GM12878 (cell line): ENCODE results near the gene TIMM10. TPM values are rescaled to one million over a fixed set of nuclear protein-coding genes. Genes with fewer than 3 reads are reported as not detected.
A peak's percentile ranks its signal among the peaks of the same experiment; 100 is the strongest.

Experiments
- ATAC-seq: fragments of 200-7000 bp; cut with Tn5 transposase; 3 replicates; pipeline ENCODE4 v1.9.1; 2020; ENCODE audit warnings: mild to moderate bottlenecking, moderate library complexity
- BruUV-seq: library from RNA; stranded (reverse); fragments of 400-500 nt; replicated peaks from 2 replicates; lab custom pipeline; 2021; lab: Mats Ljungman, UMichigan
- CTCF ChIA-PET: fragments of 300-600 bp; sonication (Branson Sonifier 250); formaldehyde crosslinking; extraction: SDS; loops from one replicate; lab custom pipeline; 2021; ENCODE audit warnings: inconsistent platforms; lab: Yijun Ruan, JAX
- POLR2A ChIA-PET: fragments of 350-600 bp; formaldehyde crosslinking; extraction: SDS; loops from one replicate; lab custom pipeline; 2021; ENCODE audit warnings: inconsistent platforms; lab: Charles Lee
- RAD21 ChIA-PET: fragments of 300-600 bp; sonication (Branson Sonifier 250); formaldehyde crosslinking; loops from one replicate; lab custom pipeline; 2023; ENCODE audit warnings: antibody characterized with exemption; ENCODE audit not compliant: unreplicated experiment; lab: Charles Lee
- SMC1A ChIA-PET: fragments of 300-600 bp; sonication (Branson Sonifier 250); formaldehyde crosslinking; loops from one replicate; lab custom pipeline; 2023; ENCODE audit not compliant: unreplicated experiment, uncharacterized antibody; lab: Charles Lee
- DNase-seq: peaks from one replicate; pipeline ENCODE4 v3.0.0-alpha.2; 2011; ENCODE audit warnings: low read depth, low spot score
- FAIRE-seq: peaks from 3 replicates; lab custom pipeline; 2011; peaks lifted over from hg19 to GRCh38; lab: Jason Lieb, UNC
- H2AFZ ChIP-seq: 2 replicates; pipeline ENCODE4 v1.6.0; 2011; ENCODE audit warnings: low read depth, low read length, control low read depth; ENCODE audit not compliant: control insufficient read depth
- H3K27ac ChIP-seq: 2 replicates; pipeline ENCODE4 v1.5.1; 2011; ENCODE audit warnings: control low read depth; ENCODE audit not compliant: control insufficient read depth, insufficient read depth
- H3K27me3 ChIP-seq, 2 experiments: replicated peaks in 1 of 2; 2 replicates each; pipeline versions ENCODE4 v1.6.0 to v1.6.1; 2011; ENCODE audit warnings: low read length in 1 of 2; ENCODE audit not compliant: control insufficient read depth in 2 of 2, insufficient read depth in 2 of 2
- H3K36me3 ChIP-seq, 2 experiments: 2 replicates each; pipeline ENCODE4 v1.5.1; 2011; ENCODE audit warnings: low read length in 1 of 2; ENCODE audit not compliant: control insufficient read depth in 2 of 2, insufficient read depth in 2 of 2
- H3K4me1 ChIP-seq: 2 replicates; pipeline ENCODE4 v1.6.1; 2011; ENCODE audit warnings: mild to moderate bottlenecking, low read length, moderate library complexity, mixed read lengths; ENCODE audit not compliant: control insufficient read depth, insufficient read depth
- H3K4me2 ChIP-seq: 2 replicates; pipeline ENCODE4 v1.6.0; 2011; ENCODE audit warnings: control low read depth; ENCODE audit not compliant: control insufficient read depth, insufficient read depth
- H3K4me3 ChIP-seq: fragments of 200-600 bp; sonication (generic); 2 replicates; pipeline ENCODE4 v1.5.1; 2016
- H3K79me2 ChIP-seq: 2 replicates; pipeline ENCODE4 v1.6.0; 2011; ENCODE audit warnings: low read length; ENCODE audit not compliant: control insufficient read depth, insufficient read depth
- H3K9ac ChIP-seq: 2 replicates; pipeline ENCODE4 v1.8.0; 2011; ENCODE audit warnings: low read length, control low read depth, mixed read lengths; ENCODE audit not compliant: control insufficient read depth, insufficient read depth
- H3K9me3 ChIP-seq: replicated peaks from 3 replicates; pipeline ENCODE4 v1.5.1; 2011; ENCODE audit warnings: mild to moderate bottlenecking, low read length; ENCODE audit not compliant: control insufficient read depth, insufficient read depth
- H4K20me1 ChIP-seq: 2 replicates; pipeline ENCODE4 v1.6.0; 2011; ENCODE audit not compliant: control insufficient read depth, insufficient read depth
- CHD4 ChIP-seq: fragments of 200-600 bp; sonication (generic); IDR thresholded peaks from 2 replicates; pipeline ENCODE4 v1.6.1; 2016; ENCODE audit warnings: mild to moderate bottlenecking
- CREB1 ChIP-seq: IDR thresholded peaks from 2 replicates; pipeline ENCODE4 v1.6.1; 2012; ENCODE audit warnings: low read depth, mild to moderate bottlenecking, inconsistent platforms
- IRF5 ChIP-seq: fragments of 450-650 bp; IDR thresholded peaks from 2 replicates; pipeline ENCODE4 v1.6.1; 2017; ENCODE audit warnings: borderline replicate concordance
- POU2F2 ChIP-seq: IDR thresholded peaks from 3 replicates; pipeline ENCODE4 v1.6.1; 2011; ENCODE audit warnings: low read depth, mild to moderate bottlenecking, low read length, borderline replicate concordance
- RAD21 ChIP-seq: IDR thresholded peaks from 2 replicates; pipeline ENCODE4 v1.6.1; 2011; ENCODE audit warnings: mild to moderate bottlenecking, low read depth, low read length, moderate library complexity; ENCODE audit not compliant: insufficient read depth
- RB1 ChIP-seq: fragments of 450-650 bp; formaldehyde crosslinking; IDR thresholded peaks from 2 replicates; pipeline ENCODE4 v1.6.1; 2017; ENCODE audit warnings: mild to moderate bottlenecking, borderline replicate concordance
- SMC3 ChIP-seq: IDR thresholded peaks from 2 replicates; pipeline ENCODE4 v1.6.1; 2011; ENCODE audit warnings: low read length, improper control_type of control experiment, borderline replicate concordance
- SREBF2 ChIP-seq: IDR thresholded peaks from 2 replicates; pipeline ENCODE4 v1.6.1; 2012; ENCODE audit warnings: mild to moderate bottlenecking, low read length
- YY1 ChIP-seq: IDR thresholded peaks from 2 replicates; pipeline ENCODE4 v1.6.1; 2011; ENCODE audit warnings: low read depth, mild to moderate bottlenecking, low read length
- WGBS: methylation state at CpG from one replicate; pipeline ENCODE4 v1.1.6; 2016; ENCODE audit warnings: low lambda C conversion rate; ENCODE audit not compliant: insufficient replicate concordance, insufficient coverage; ENCODE audit errors: missing lambda C conversion rate; 5-methylcytosine and 5-hydroxymethylcytosine counted together
- in situ Hi-C: fragments of 300-500 bp; cut with MboI; formaldehyde crosslinking; loops from 9 replicates; pipeline ENCODE4 v1.14.3; 2018; ENCODE audit warnings: mixed read lengths
- intact Hi-C: fragments of 100-400 bp; cut with micrococcal nuclease; formaldehyde crosslinking; loops from one replicate; pipeline ENCODE4 v1.14.2; 2022; ENCODE audit not compliant: unreplicated experiment
- polyA plus RNA-seq, 11 experiments: library from polyadenylated mRNA; depleted of rRNA in 4 of 11; unstranded in 6 of 11; stranded (reverse) in 5 of 11; fragments of >200 nt; fragmentation: Nextera tagmentation in 4 of 11; fragmentation: Illumina TruSeq in 1 of 11; extraction: Ambion mirVana in 4 of 11; extraction: Trizol in 1 of 11; gene quantifications; 1 replicate in 1 of 11; 2 replicates in 10 of 11; pipeline versions ENCODE4 v1.2.1 to v1.2.3, GENCODE V29; 2011 to 2016; ENCODE audit warnings: inconsistent platforms in 2 of 11, missing spikeins in 2 of 11, low read depth in 1 of 11
- total RNA-seq, 4 experiments: library from RNA; depleted of rRNA in 3 of 4; stranded (reverse); fragments of >200 nt in 3 of 4; fragmentation: Illumina TruSeq in 1 of 4; extraction: Trizol in 1 of 4; gene quantifications; 2 replicates each; pipeline versions ENCODE4 v1.2.1 to v1.2.3, GENCODE V29; 2013 to 2021
- TF ChIP-seq, protein P1 (sequence below), 3 experiments: IDR thresholded peaks in 2 of 3; conservative IDR thresholded peaks in 1 of 3; 2 replicates each; pipeline ENCODE4 v1.5.1; 2011; ENCODE audit warnings: low read depth in 3 of 3, low read length in 3 of 3, mild to moderate bottlenecking in 3 of 3, control low read depth in 2 of 3, moderate library complexity in 2 of 3, inconsistent platforms in 1 of 3, mixed read lengths in 1 of 3; ENCODE audit not compliant: control insufficient read depth in 2 of 3, insufficient read depth in 1 of 3; ENCODE audit errors: extremely low read depth in 1 of 3

TIMM10 gene
- total and polyA plus RNA-seq, 10 of the 15 experiments (the other 5 are each of a cell fraction or from before 2014, with no cell fraction given): 148 to 898 (median 206) TPM

- no peak overlapping the region for H3K27ac ChIP-seq
- peak; percentile 92 for TF ChIP-seq RAD21
- 0 out of 3 replicates have a peak, but pooled peaks have one; percentile 17 for TF ChIP-seq POU2F2
- TF ChIP-seq, protein P1, sequence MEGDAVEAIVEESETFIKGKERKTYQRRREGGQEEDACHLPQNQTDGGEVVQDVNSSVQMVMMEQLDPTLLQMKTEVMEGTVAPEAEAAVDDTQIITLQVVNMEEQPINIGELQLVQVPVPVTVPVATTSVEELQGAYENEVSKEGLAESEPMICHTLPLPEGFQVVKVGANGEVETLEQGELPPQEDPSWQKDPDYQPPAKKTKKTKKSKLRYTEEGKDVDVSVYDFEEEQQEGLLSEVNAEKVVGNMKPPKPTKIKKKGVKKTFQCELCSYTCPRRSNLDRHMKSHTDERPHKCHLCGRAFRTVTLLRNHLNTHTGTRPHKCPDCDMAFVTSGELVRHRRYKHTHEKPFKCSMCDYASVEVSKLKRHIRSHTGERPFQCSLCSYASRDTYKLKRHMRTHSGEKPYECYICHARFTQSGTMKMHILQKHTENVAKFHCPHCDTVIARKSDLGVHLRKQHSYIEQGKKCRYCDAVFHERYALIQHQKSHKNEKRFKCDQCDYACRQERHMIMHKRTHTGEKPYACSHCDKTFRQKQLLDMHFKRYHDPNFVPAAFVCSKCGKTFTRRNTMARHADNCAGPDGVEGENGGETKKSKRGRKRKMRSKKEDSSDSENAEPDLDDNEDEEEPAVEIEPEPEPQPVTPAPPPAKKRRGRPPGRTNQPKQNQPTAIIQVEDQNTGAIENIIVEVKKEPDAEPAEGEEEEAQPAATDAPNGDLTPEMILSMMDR (IDR thresholded peaks at IDR 0.05 in 2 of 3, conservative IDR thresholded peaks at IDR 0.05 in 1 of 3; ENCODE audit: control insufficient read depth in 2 of 3, extremely low read depth in 1 of 3, insufficient read depth in 1 of 3, low read depth in 3 of 3, low read length in 3 of 3): peak; percentile 90 to 96 (median 92)
- TF ChIP-seq CREB1: 0 out of 2 replicates have a peak, but pooled peaks have one; percentile 15
- TF ChIP-seq IRF5: no peak
- no peak for TF ChIP-seq SREBF2
- TF ChIP-seq SMC3: peak; percentile 84
- no peak for TF ChIP-seq CHD4
- peak; percentile 56; the same call in 1 of the 2 replicates for TF ChIP-seq RB1
- peak; percentile 39; the same call in 1 of the 2 replicates for TF ChIP-seq YY1
- H3K4me2 ChIP-seq: no peak overlapping the region
- ChIA-PET CTCF (interaction anchor here (0.6 to 9.7 kb wide), 37 partner anchors 10 to 1526 kb away, joined by 3 to 396 read pairs (median 4); partner anchors contain the start of genes RTN4RL2, SLC43A1, SLC43A3 and SMTNL1), RAD21 (interaction anchor here (0.6 to 9.0 kb wide), 16 partner anchors 11 to 181 kb away, joined by 3 to 133 read pairs (median 4); partner anchors contain the start of genes SLC43A3 and UBE2L6), SMC1A (interaction anchor here (0.7 to 8.1 kb wide), 21 partner anchors 11 to 184 kb away, joined by 3 to 130 read pairs (median 5); partner anchors contain the start of genes RTN4RL2, SLC43A1 and SLC43A3), POLR2A (interaction anchor here (0.6 to 3.2 kb wide), 4 partner anchors 10 to 118 kb away, joined by 3 to 15 read pairs (median 4); no protein-coding TSS in a partner anchor)
- peak; percentile 38 for FAIRE-seq
- no TSS peak for BruUV-seq
- WGBS: 18% methylated on average over 7 of the region's 7 CpGs
- in situ Hi-C loops (loop anchor here (5.0 kb wide), 1 partner anchor 35 kb away; no protein-coding TSS in a partner anchor), intact Hi-C loops (loop anchor here (1.0 kb wide), 4 partner anchors 34 to 182 kb away; partner anchors contain the start of gene UBE2L6)
- ATAC-seq: peak; percentile 48
- no peak for DNase-seq
- H3K27me3 ChIP-seq: no peaks in the 10 kb centered on the region
- peaks cover 0 to 10% of the 10 kb centered on the region in 2 experiments; a peak in 3 of 4 replicates for H3K36me3 ChIP-seq
- H2AFZ ChIP-seq: no peak overlapping the region
- peaks cover 16% of the 10 kb centered on the region for H3K4me1 ChIP-seq
- H3K9me3 ChIP-seq: no peaks in the 10 kb centered on the region
- H4K20me1 ChIP-seq: no peaks in the 10 kb centered on the region
- H3K9ac ChIP-seq: no peak overlapping the region
- peaks cover 22% of the 10 kb centered on the region for H3K79me2 ChIP-seq
- no peak overlapping the region for H3K4me3 ChIP-seq
Measured at GRCh38 chr11:57527056-57527631, 3.4 kb downstream of the TIMM10 start.
